Stimulated activated CD4-positive, alpha-beta T cell treated with anti-CD3 and anti-CD28 coated beads, Interleukin-2, amount 100 ng/mL, for 4 hours (primary cell): ENCODE measurements around the gene SLC12A7.
"Not testable (repeated sequence)": the region's sequence is repeated elsewhere in the genome, so short reads cannot be mapped to it uniquely, and the experiment has no call there.

Experiments used
- DNase-seq: peaks from one replicate; pipeline ENCODE4 v3.0.0-alpha.2; 2020; ENCODE audit warnings: low read depth

Gene SLC12A7

GRCh38 chr5:1109542-1110306, 2.1 kb downstream of the SLC12A7 start:
- no peak for DNase-seq

- DNase-seq, result no peak
Measured at GRCh38 chr5:1108865-1109174, 3.0 kb downstream of the SLC12A7 start.

- no peak for DNase-seq
Measured at GRCh38 chr5:1108023-1108864, 3.6 kb downstream of the SLC12A7 start.

GRCh38 chr5:1107167-1108022, 4.5 kb downstream of the SLC12A7 start:
- DNase-seq, result no peak

- peak; percentile 18 for DNase-seq
Measured at GRCh38 chr5:1106385-1107166, 5.3 kb downstream of the SLC12A7 start.

- peak; percentile 24 for DNase-seq
Measured at GRCh38 chr5:1105350-1106265, 6.3 kb downstream of the SLC12A7 start.

GRCh38 chr5:1104327-1105006, 7.4 kb downstream of the SLC12A7 start:
- DNase-seq, result no peak

- no peak for DNase-seq
Measured at GRCh38 chr5:1103505-1104326, 8.1 kb downstream of the SLC12A7 start.

- no peak for DNase-seq
Measured at GRCh38 chr5:1103093-1103492, 8.8 kb downstream of the SLC12A7 start.

- DNase-seq, result no peak
Measured at GRCh38 chr5:1101961-1102713, 9.7 kb downstream of the SLC12A7 start.

- DNase-seq, result no peak
Measured at GRCh38 chr5:1100664-1101574, 10.9 kb downstream of the SLC12A7 start.

GRCh38 chr5:1099926-1100663, 11.8 kb downstream of the SLC12A7 start:
- no peak for DNase-seq

- DNase-seq, result no peak
Measured at GRCh38 chr5:1098986-1099597, 12.8 kb downstream of the SLC12A7 start.

GRCh38 chr5:1097988-1098385, 13.9 kb downstream of the SLC12A7 start:
- not testable (repeated sequence) for DNase-seq

- no peak for DNase-seq
Measured at GRCh38 chr5:1097381-1097987, 14.4 kb downstream of the SLC12A7 start.

- no peak for DNase-seq
Measured at GRCh38 chr5:1096838-1097237, 15.0 kb downstream of the SLC12A7 start.
